Testis (tissue), 2 donors: ENCODE results near the gene FBXO17.

ENCODE experiments used
- CTCF ChIP-seq, 3 experiments: fragments of 450-650 bp in 2 of 3; fragments of 200-600 bp in 1 of 3; sonication (generic) in 1 of 3; IDR thresholded peaks; one replicate each; pipeline ENCODE4 v1.5.1; 2016 to 2019; ENCODE audit warnings: antibody characterized with exemption in 3 of 3, mild to moderate bottlenecking in 2 of 3, moderate library complexity in 1 of 3
- POLR2A ChIP-seq: fragments of 450-650 bp; IDR thresholded peaks from one replicate; pipeline ENCODE4 v1.6.1; 2017; ENCODE audit warnings: antibody characterized with exemption, mild to moderate bottlenecking, moderate library complexity

- TF ChIP-seq POLR2A (no peak), CTCF (IDR thresholded peaks at IDR 0.05) (no peak)
These were observed at the start of gene FBXO17 for GRCh38 chr19:38975214-38975860.
